ENCODE results near the gene C1QTNF3.
"Not testable (repeated sequence)": the region's sequence is repeated elsewhere in the genome, so short reads cannot be mapped to it uniquely, and the experiment has no call there.

C1QTNF3 gene

DNA sequence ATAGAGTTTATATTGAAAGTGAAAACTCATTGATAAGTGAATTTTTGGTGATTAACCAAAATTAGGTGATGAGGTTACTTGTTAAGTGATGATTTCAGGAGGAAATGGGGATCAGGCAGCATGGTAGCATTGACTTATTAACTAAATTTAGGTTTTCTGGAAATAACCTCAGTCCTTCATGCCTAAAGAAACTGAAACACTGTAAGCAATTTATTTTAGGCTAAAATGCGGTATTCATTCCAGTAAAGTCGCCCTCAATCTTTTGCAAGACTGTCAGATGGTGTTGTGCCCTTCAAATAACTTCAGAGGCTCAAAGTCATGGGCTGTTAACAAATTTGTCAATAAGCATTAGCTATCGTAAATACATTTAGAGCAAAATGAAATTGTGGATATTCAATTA is 27.6 kb upstream of the C1QTNF3 start:
- H3K79me2 ChIP-seq; H3K9ac ChIP-seq; H3K27ac ChIP-seq; H2AFZ ChIP-seq; H3K36me3 ChIP-seq (ENCODE audit: control insufficient read depth, insufficient read depth, low read length); H3K4me2 ChIP-seq (ENCODE audit: low read length); H3K4me3 ChIP-seq (ENCODE audit: low read depth, low read length); H3K9me3 ChIP-seq (ENCODE audit: control insufficient read depth, low read length); H3K27me3 ChIP-seq (ENCODE audit: control insufficient read depth, insufficient read depth, low read length); H3K4me1 ChIP-seq: not testable (repeated sequence)

DNA sequence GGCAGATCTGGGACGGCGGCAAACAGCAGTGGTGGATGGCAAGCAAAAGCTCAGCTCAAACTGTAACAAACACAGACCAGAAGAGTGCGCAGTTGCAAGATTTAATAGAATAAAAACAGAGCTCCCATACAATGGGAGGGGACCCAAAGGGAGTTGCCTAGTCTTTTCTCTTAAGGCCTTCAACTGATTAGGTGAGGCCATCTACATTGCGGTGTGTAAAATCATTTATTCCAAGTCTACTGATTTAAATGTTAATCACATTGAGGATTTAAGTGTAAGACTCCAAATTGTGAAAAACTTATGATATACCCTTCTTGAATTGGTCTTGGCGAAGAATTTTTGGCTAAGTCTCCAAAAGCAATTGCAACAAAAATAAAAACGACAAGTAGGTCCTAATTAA is 21.6 kb upstream of the C1QTNF3 start:
- Histone ChIP-seq H3K27ac (no peak overlapping the region), H3K27me3 (ENCODE audit: control insufficient read depth, insufficient read depth, low read length) (no peaks in the 10 kb centered on the region), H3K36me3 (ENCODE audit: control insufficient read depth, insufficient read depth, low read length) (no peaks in the 10 kb centered on the region), H2AFZ (no peak overlapping the region), H3K4me1 (no peaks in the 10 kb centered on the region), H3K4me2 (ENCODE audit: low read length) (no peak overlapping the region), H3K9ac (no peak overlapping the region), H3K9me3 (ENCODE audit: control insufficient read depth, low read length) (no peaks in the 10 kb centered on the region), H3K79me2 (no peaks in the 10 kb centered on the region), H3K4me3 (ENCODE audit: low read depth, low read length) (no peak overlapping the region)
- TF ChIP-seq, protein P1, sequence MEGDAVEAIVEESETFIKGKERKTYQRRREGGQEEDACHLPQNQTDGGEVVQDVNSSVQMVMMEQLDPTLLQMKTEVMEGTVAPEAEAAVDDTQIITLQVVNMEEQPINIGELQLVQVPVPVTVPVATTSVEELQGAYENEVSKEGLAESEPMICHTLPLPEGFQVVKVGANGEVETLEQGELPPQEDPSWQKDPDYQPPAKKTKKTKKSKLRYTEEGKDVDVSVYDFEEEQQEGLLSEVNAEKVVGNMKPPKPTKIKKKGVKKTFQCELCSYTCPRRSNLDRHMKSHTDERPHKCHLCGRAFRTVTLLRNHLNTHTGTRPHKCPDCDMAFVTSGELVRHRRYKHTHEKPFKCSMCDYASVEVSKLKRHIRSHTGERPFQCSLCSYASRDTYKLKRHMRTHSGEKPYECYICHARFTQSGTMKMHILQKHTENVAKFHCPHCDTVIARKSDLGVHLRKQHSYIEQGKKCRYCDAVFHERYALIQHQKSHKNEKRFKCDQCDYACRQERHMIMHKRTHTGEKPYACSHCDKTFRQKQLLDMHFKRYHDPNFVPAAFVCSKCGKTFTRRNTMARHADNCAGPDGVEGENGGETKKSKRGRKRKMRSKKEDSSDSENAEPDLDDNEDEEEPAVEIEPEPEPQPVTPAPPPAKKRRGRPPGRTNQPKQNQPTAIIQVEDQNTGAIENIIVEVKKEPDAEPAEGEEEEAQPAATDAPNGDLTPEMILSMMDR (IDR thresholded peaks at IDR 0.05): no peak

DNA sequence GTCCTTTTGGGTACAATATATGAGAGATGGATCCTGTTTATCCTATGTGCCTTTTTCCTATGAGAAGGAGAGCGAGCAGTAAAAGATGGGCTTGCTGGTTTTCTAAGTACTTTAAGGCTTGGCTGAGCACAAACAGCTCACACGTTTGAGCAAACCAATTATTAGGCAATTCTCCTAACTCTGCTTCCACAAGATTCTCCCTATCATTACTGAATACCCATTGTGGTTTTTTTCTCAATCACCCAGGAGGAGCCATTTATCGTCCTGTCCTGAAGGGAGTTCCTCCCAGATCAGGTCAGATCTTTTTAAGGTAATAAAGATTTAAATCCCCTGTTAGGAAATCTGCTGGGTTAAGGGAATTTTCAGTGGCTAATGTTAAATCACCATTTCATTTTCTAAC is 19.4 kb upstream of the C1QTNF3 start:
- Histone ChIP-seq H3K9me3 (ENCODE audit: control insufficient read depth, low read length) (no peaks in the 10 kb centered on the region), H3K4me3 (ENCODE audit: low read depth, low read length) (no peak overlapping the region), H3K9ac (no peak overlapping the region), H3K79me2 (no peaks in the 10 kb centered on the region), H3K4me1 (no peaks in the 10 kb centered on the region), H3K27me3 (ENCODE audit: control insufficient read depth, insufficient read depth, low read length) (no peaks in the 10 kb centered on the region), H3K36me3 (ENCODE audit: control insufficient read depth, insufficient read depth, low read length) (no peaks in the 10 kb centered on the region), H3K4me2 (ENCODE audit: low read length) (no peak overlapping the region), H2AFZ (no peak overlapping the region), H3K27ac (no peak overlapping the region)
- TF ChIP-seq, protein P1 (IDR thresholded peaks at IDR 0.05): no peak

DNA sequence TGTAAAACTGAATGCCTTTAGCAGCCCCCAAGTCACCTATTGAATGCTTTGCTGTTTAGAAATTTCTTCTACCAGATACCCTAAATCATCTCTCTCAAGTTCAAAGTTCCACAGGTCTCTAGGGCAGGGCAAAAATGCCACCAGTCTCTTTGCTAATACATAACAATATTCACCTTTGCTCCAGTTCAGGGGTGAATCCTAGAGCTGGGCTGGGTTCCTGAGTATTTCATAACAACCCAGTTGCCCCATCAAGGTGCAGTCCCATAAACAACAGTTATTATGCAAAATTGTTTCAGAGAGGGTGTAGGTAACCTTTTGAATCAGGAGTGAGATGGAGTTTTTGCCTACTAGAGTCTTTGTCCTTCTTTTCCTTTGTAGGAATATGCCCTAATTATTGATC is 19.0 kb upstream of the C1QTNF3 start:
- H2AFZ ChIP-seq: no peak overlapping the region
- H3K9me3 ChIP-seq (ENCODE audit: control insufficient read depth, low read length): no peaks in the 10 kb centered on the region
- H3K4me2 ChIP-seq (ENCODE audit: low read length): no peak overlapping the region
- TF ChIP-seq, protein P1 (IDR thresholded peaks at IDR 0.05): no peak
- H3K4me1 ChIP-seq: no peaks in the 10 kb centered on the region
- H3K27me3 ChIP-seq (ENCODE audit: control insufficient read depth, insufficient read depth, low read length): no peaks in the 10 kb centered on the region
- H3K27ac ChIP-seq: no peak overlapping the region
- H3K9ac ChIP-seq: no peak overlapping the region
- H3K36me3 ChIP-seq (ENCODE audit: control insufficient read depth, insufficient read depth, low read length): no peaks in the 10 kb centered on the region
- no peaks in the 10 kb centered on the region for H3K79me2 ChIP-seq
- H3K4me3 ChIP-seq (ENCODE audit: low read depth, low read length): no peak overlapping the region

DNA sequence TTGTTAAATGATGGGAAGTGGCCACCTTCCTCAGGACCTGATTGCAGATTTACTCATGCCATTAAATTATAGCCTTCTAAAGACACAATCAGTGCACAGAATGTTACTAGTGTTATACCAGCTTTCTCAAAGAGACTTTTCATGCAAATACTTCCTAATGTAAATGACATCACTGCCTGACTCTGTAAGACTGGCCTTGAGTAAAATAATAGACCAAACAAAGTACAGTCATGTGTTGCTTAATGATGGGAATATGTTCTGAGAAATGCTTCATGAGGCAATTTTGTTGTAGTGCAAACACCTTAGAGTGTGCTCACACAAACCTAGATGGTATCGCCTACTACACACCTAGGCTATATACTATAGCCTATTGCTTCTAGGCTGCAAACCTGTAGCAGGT is 17.0 kb upstream of the C1QTNF3 start:
- no peaks in the 10 kb centered on the region for H3K36me3 ChIP-seq (ENCODE audit: control insufficient read depth, insufficient read depth, low read length)
- H3K4me1 ChIP-seq: no peaks in the 10 kb centered on the region
- no peak overlapping the region for H3K27ac ChIP-seq
- no peak overlapping the region for H3K4me3 ChIP-seq (ENCODE audit: low read depth, low read length)
- H3K9me3 ChIP-seq (ENCODE audit: control insufficient read depth, low read length): no peaks in the 10 kb centered on the region
- H3K9ac ChIP-seq: no peak overlapping the region
- no peak overlapping the region for H2AFZ ChIP-seq
- TF ChIP-seq, protein P1 (IDR thresholded peaks at IDR 0.05): no peak
- no peaks in the 10 kb centered on the region for H3K27me3 ChIP-seq (ENCODE audit: control insufficient read depth, insufficient read depth, low read length)
- no peaks in the 10 kb centered on the region for H3K79me2 ChIP-seq
- no peak overlapping the region for H3K4me2 ChIP-seq (ENCODE audit: low read length)
